GM12878 (cell line): ENCODE measurements around the gene MEI1. TPM values are rescaled to one million over a fixed set of nuclear protein-coding genes. Genes with fewer than 3 reads are reported as not detected.

Experiments
- CBX5 ChIP-seq: sonication (generic); IDR thresholded peaks from 2 replicates; pipeline ENCODE4 v1.6.1; 2016; ENCODE audit warnings: low read depth, moderate library complexity, mild to moderate bottlenecking, inconsistent platforms
- CHD4 ChIP-seq: fragments of 200-600 bp; sonication (generic); IDR thresholded peaks from 2 replicates; pipeline ENCODE4 v1.6.1; 2016; ENCODE audit warnings: mild to moderate bottlenecking
- FOS ChIP-seq: IDR thresholded peaks from 3 replicates; pipeline ENCODE4 v1.6.1; 2011; ENCODE audit warnings: borderline replicate concordance; ENCODE audit not compliant: insufficient read length; ENCODE audit errors: extremely low read depth
- IRF3 ChIP-seq: fragments of 450-650 bp; IDR thresholded peaks from 2 replicates; pipeline ENCODE4 v1.6.1; 2014; ENCODE audit warnings: mild to moderate bottlenecking
- NFIC ChIP-seq: IDR thresholded peaks from 2 replicates; pipeline ENCODE4 v1.6.1; 2012; ENCODE audit warnings: low read depth, mild to moderate bottlenecking, inconsistent platforms, low read length, moderate library complexity
- NKRF ChIP-seq: fragments of 450-650 bp; conservative IDR thresholded peaks from 2 replicates; pipeline ENCODE4 v1.6.1; 2017; ENCODE audit warnings: mild to moderate bottlenecking, moderate library complexity
- RUNX3 ChIP-seq: IDR thresholded peaks from 2 replicates; pipeline ENCODE4 v1.6.1; 2012; ENCODE audit warnings: low read length, inconsistent platforms
- SMAD5 ChIP-seq: IDR thresholded peaks from 2 replicates; pipeline ENCODE4 v1.6.1; 2016; ENCODE audit warnings: antibody characterized with exemption, low read depth
- SREBF1 ChIP-seq: IDR thresholded peaks from 2 replicates; pipeline ENCODE4 v1.6.1; 2012; ENCODE audit warnings: mild to moderate bottlenecking, low read length
- SREBF2 ChIP-seq: IDR thresholded peaks from 2 replicates; pipeline ENCODE4 v1.6.1; 2012; ENCODE audit warnings: mild to moderate bottlenecking, low read length
- ZNF207 ChIP-seq: fragments of 450-650 bp; IDR thresholded peaks from 2 replicates; pipeline ENCODE4 v1.6.1; 2014; ENCODE audit warnings: antibody characterized with exemption, mild to moderate bottlenecking, borderline replicate concordance
- ZNF24 ChIP-seq: fragments of 450-650 bp; IDR thresholded peaks from 2 replicates; pipeline ENCODE4 v1.6.1; 2017; ENCODE audit warnings: antibody characterized with exemption, mild to moderate bottlenecking
- ZSCAN29 ChIP-seq: fragments of 450-650 bp; IDR thresholded peaks from 2 replicates; pipeline ENCODE4 v1.6.1; 2017; ENCODE audit warnings: mild to moderate bottlenecking, moderate library complexity
- polyA plus RNA-seq, 11 experiments: library from polyadenylated mRNA; depleted of rRNA in 4 of 11; unstranded in 6 of 11; stranded (reverse) in 5 of 11; fragments of >200 nt; fragmentation: Nextera tagmentation in 4 of 11; fragmentation: Illumina TruSeq in 1 of 11; extraction: Ambion mirVana in 4 of 11; extraction: Trizol in 1 of 11; gene quantifications; 1 replicate in 1 of 11; 2 replicates in 10 of 11; pipeline versions ENCODE4 v1.2.1 to v1.2.3, GENCODE V29; 2011 to 2016; ENCODE audit warnings: inconsistent platforms in 2 of 11, missing spikeins in 2 of 11, low read depth in 1 of 11
- total RNA-seq, 4 experiments: library from RNA; depleted of rRNA in 3 of 4; stranded (reverse); fragments of >200 nt in 3 of 4; fragmentation: Illumina TruSeq in 1 of 4; extraction: Trizol in 1 of 4; gene quantifications; 2 replicates each; pipeline versions ENCODE4 v1.2.1 to v1.2.3, GENCODE V29; 2013 to 2021

MEI1 gene
- total and polyA plus RNA-seq, 10 of the 15 experiments (the other 5 are each of a cell fraction or from before 2014, with no cell fraction given), result 27.9 to 48.9 (median 35.8) TPM

- TF ChIP-seq NKRF, result no peak
- no peak for TF ChIP-seq ZNF207
- TF ChIP-seq SMAD5, result no peak
- TF ChIP-seq NFIC, result no peak
- no peak for TF ChIP-seq SREBF2
- no peak for TF ChIP-seq ZSCAN29
- no peak for TF ChIP-seq ZNF24
- no peak for TF ChIP-seq IRF3
- TF ChIP-seq SREBF1, result no peak
- TF ChIP-seq FOS, result no peak
- TF ChIP-seq CBX5, result no peak
- no peak for TF ChIP-seq CHD4
- TF ChIP-seq RUNX3, result no peak
These were observed 23.2 kb downstream of the MEI1 start (continued) for GRCh38 chr22:41722496-41722895.
